HG02571 (cell line): Measurements from ENCODE around the gene TPRG1L.
A peak's percentile ranks its signal among the peaks of the same experiment; 100 is the strongest.

Experiments
- ATAC-seq: cut with Tn5 transposase; IDR thresholded peaks from one replicate; pipeline ENCODE4 v1.9.1; 2021; ENCODE audit warnings: mild to moderate bottlenecking, moderate library complexity; ENCODE audit not compliant: unreplicated experiment

Gene TPRG1L

GRCh38 chr1:3676581-3677470 lies 52.0 kb downstream of the TPRG1L start:
- peak; percentile 49 for ATAC-seq

- ATAC-seq, result peak; percentile 0
These were observed 52.7 kb downstream of the TPRG1L start for GRCh38 chr1:3677484-3677883.

- ATAC-seq, result no peak
These were observed 53.7 kb downstream of the TPRG1L start for GRCh38 chr1:3678361-3679097.

- no peak for ATAC-seq
These were observed 54.3 kb downstream of the TPRG1L start for GRCh38 chr1:3679098-3679555.
